DND-41 (cell line): ENCODE results near the gene RBKS.

Source experiments
- ATAC-seq: fragments of 200-7000 bp; cut with Tn5 transposase; 3 replicates; pipeline ENCODE4 v1.9.1; 2021; ENCODE audit warnings: low read depth; ENCODE audit not compliant: insufficient read depth
- DNase-seq: peaks from one replicate; pipeline ENCODE4 v3.0.0-alpha.2; 2020
- H2AFZ ChIP-seq: 2 replicates; pipeline ENCODE4 v1.6.0; 2012; ENCODE audit warnings: low read depth, low read length
- H3K27ac ChIP-seq: 2 replicates; pipeline ENCODE4 v1.5.1; 2012; ENCODE audit warnings: low read length, inconsistent platforms
- H3K27me3 ChIP-seq: fragments of 200-600 bp; sonication (generic); 2 replicates; pipeline ENCODE4 v1.6.0; 2012; ENCODE audit warnings: low read length, mild to moderate bottlenecking, inconsistent platforms; ENCODE audit not compliant: insufficient read depth, poor library complexity
- H3K36me3 ChIP-seq: 2 replicates; pipeline ENCODE4 v1.5.1; 2012; ENCODE audit warnings: low read length, inconsistent platforms; ENCODE audit not compliant: insufficient read depth
- H3K4me1 ChIP-seq: 2 replicates; pipeline ENCODE4 v1.5.1; 2012; ENCODE audit warnings: mild to moderate bottlenecking, low read length; ENCODE audit not compliant: insufficient read depth
- H3K4me2 ChIP-seq: 2 replicates; pipeline ENCODE4 v1.6.0; 2012; ENCODE audit warnings: mild to moderate bottlenecking, moderate library complexity, low read length, inconsistent platforms; ENCODE audit not compliant: insufficient read depth
- H3K4me3 ChIP-seq, 2 experiments: fragments of 200-600 bp in 1 of 2; shearing (Covaris generic) in 1 of 2; 2 replicates each; pipeline ENCODE4 v1.5.1; 2012 to 2016; ENCODE audit warnings: inconsistent platforms in 2 of 2, low read length in 2 of 2, mild to moderate bottlenecking in 2 of 2, low read depth in 1 of 2, moderate library complexity in 1 of 2
- H3K79me2 ChIP-seq: 2 replicates; pipeline ENCODE4 v1.6.0; 2012; ENCODE audit warnings: low read length, inconsistent platforms; ENCODE audit not compliant: insufficient read depth
- H3K9ac ChIP-seq: 2 replicates; pipeline ENCODE4 v1.6.0; 2012; ENCODE audit warnings: low read depth, mild to moderate bottlenecking, inconsistent platforms, low read length, moderate library complexity
- H3K9me3 ChIP-seq: 2 replicates; pipeline ENCODE4 v1.5.1; 2012; ENCODE audit warnings: low read length, moderate library complexity, mild to moderate bottlenecking, inconsistent platforms; ENCODE audit not compliant: insufficient read depth, severe bottlenecking
- H4K20me1 ChIP-seq: 2 replicates; pipeline ENCODE4 v1.6.0; 2012; ENCODE audit warnings: low read length; ENCODE audit not compliant: insufficient read depth
- EZH2 ChIP-seq: IDR thresholded peaks from 3 replicates; pipeline ENCODE4 v1.6.1; 2012; ENCODE audit warnings: borderline replicate concordance, low read depth, mild to moderate bottlenecking, moderate library complexity, low read length, inconsistent platforms; ENCODE audit not compliant: severe bottlenecking
- TF ChIP-seq, protein P1 (sequence below): IDR thresholded peaks from 2 replicates; pipeline ENCODE4 v1.5.1; 2012; ENCODE audit warnings: borderline replicate concordance, low read length, moderate library complexity, mild to moderate bottlenecking; ENCODE audit not compliant: poor library complexity, severe bottlenecking; ENCODE audit errors: extremely low read depth

RBKS gene

DNA sequence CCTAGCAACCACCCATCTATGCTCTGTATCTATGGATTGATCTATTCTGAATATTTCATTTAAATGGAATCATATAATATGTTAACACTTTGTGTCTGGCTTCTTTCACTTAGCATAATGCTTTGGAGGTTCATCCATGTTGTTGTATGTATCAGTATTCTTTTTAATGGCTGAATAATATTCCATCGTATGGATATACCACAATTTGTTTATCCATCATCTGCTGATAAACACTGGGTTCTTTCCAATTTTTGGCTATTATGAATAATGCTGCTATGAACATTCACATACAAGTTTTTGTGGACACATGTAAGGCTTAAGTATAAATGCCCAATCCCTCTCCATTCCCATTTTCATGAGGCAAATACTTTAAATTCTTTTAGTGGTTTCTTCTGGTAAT lies 65.8 kb downstream of the RBKS start:
- H3K79me2 ChIP-seq = no peaks in the 10 kb centered on the region
- no peak for TF ChIP-seq EZH2
- TF ChIP-seq, protein P1, sequence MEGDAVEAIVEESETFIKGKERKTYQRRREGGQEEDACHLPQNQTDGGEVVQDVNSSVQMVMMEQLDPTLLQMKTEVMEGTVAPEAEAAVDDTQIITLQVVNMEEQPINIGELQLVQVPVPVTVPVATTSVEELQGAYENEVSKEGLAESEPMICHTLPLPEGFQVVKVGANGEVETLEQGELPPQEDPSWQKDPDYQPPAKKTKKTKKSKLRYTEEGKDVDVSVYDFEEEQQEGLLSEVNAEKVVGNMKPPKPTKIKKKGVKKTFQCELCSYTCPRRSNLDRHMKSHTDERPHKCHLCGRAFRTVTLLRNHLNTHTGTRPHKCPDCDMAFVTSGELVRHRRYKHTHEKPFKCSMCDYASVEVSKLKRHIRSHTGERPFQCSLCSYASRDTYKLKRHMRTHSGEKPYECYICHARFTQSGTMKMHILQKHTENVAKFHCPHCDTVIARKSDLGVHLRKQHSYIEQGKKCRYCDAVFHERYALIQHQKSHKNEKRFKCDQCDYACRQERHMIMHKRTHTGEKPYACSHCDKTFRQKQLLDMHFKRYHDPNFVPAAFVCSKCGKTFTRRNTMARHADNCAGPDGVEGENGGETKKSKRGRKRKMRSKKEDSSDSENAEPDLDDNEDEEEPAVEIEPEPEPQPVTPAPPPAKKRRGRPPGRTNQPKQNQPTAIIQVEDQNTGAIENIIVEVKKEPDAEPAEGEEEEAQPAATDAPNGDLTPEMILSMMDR = no peak
- no peak overlapping the region for H3K4me3 ChIP-seq
- no peak overlapping the region for H3K27ac ChIP-seq
- no peak overlapping the region for H2AFZ ChIP-seq
- DNase-seq (no peak), ATAC-seq (no peak)
- H3K9me3 ChIP-seq = peaks cover 4% of the 10 kb centered on the region
- H3K27me3 ChIP-seq = no peaks in the 10 kb centered on the region
- H3K36me3 ChIP-seq = no peaks in the 10 kb centered on the region
- H3K4me1 ChIP-seq = no peaks in the 10 kb centered on the region
- H3K9ac ChIP-seq = no peak overlapping the region
- H3K4me2 ChIP-seq = no peak overlapping the region
- no peaks in the 10 kb centered on the region for H4K20me1 ChIP-seq

DNA sequence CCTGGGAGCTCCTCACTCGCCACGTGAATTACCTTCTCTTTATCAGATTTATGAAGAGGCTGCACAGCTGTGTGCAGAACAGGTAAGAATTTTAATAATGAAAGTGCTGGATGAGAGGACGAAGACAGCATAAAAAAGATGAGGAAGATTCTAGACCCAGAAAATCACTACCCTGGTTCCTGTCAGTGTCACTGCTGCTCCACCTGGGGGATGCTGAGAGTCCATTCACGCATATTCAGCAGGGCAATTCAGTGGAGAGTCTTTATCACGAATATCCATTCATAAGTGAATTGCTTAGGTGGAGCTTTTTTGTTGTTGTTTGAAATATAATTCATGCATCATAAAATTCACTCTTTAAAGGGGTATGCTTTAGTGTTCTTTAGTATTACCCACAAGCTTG lies 66.6 kb downstream of the RBKS start:
- H3K79me2 ChIP-seq = no peaks in the 10 kb centered on the region
- ATAC-seq (no peak), DNase-seq (no peak)
- H3K9me3 ChIP-seq = peaks cover 4% of the 10 kb centered on the region
- no peaks in the 10 kb centered on the region for H3K27me3 ChIP-seq
- H3K4me3 ChIP-seq = no peak overlapping the region
- no peaks in the 10 kb centered on the region for H3K36me3 ChIP-seq
- H2AFZ ChIP-seq = no peak overlapping the region
- no peaks in the 10 kb centered on the region for H4K20me1 ChIP-seq
- H3K4me1 ChIP-seq = no peaks in the 10 kb centered on the region
- no peak overlapping the region for H3K9ac ChIP-seq
- TF ChIP-seq EZH2 = no peak
- TF ChIP-seq, protein P1 = no peak
- no peak overlapping the region for H3K4me2 ChIP-seq
- no peak overlapping the region for H3K27ac ChIP-seq

- no peak overlapping the region for H3K4me2 ChIP-seq
- no peaks in the 10 kb centered on the region for H3K4me1 ChIP-seq
- no peak overlapping the region for H2AFZ ChIP-seq
- TF ChIP-seq, protein P1 = no peak
- TF ChIP-seq EZH2 = no peak
- no peaks in the 10 kb centered on the region for H3K27me3 ChIP-seq
- no peak overlapping the region for H3K9ac ChIP-seq
- ATAC-seq = no peak
- no peak for DNase-seq
- H4K20me1 ChIP-seq = no peaks in the 10 kb centered on the region
- H3K4me3 ChIP-seq = no peak overlapping the region
- no peaks in the 10 kb centered on the region for H3K36me3 ChIP-seq
- peaks cover 4% of the 10 kb centered on the region for H3K9me3 ChIP-seq
- H3K79me2 ChIP-seq = no peaks in the 10 kb centered on the region
- no peak overlapping the region for H3K27ac ChIP-seq
These were observed 67.1 kb downstream of the RBKS start for GRCh38 chr2:27823135-27823534.

- H3K4me1 ChIP-seq = no peaks in the 10 kb centered on the region
- H3K27me3 ChIP-seq = no peaks in the 10 kb centered on the region
- H4K20me1 ChIP-seq = no peaks in the 10 kb centered on the region
- TF ChIP-seq, protein P1 = no peak
- no peak for TF ChIP-seq EZH2
- no peak overlapping the region for H3K9ac ChIP-seq
- H3K9me3 ChIP-seq = peaks cover 4% of the 10 kb centered on the region
- DNase-seq (no peak), ATAC-seq (no peak)
- H3K36me3 ChIP-seq = no peaks in the 10 kb centered on the region
- H2AFZ ChIP-seq = no peak overlapping the region
- H3K79me2 ChIP-seq = no peaks in the 10 kb centered on the region
- H3K4me3 ChIP-seq = no peak overlapping the region
- no peak overlapping the region for H3K27ac ChIP-seq
- no peak overlapping the region for H3K4me2 ChIP-seq
These were observed 68.1 kb downstream of the RBKS start for GRCh38 chr2:27822049-27822448.
